H1 (cell line): Measurements from ENCODE around the gene LIFR. TPM values are rescaled to one million over a fixed set of nuclear protein-coding genes. Genes with fewer than 3 reads are reported as not detected.

Experiments used
- CHD7 ChIP-seq: fragments of 300-600 bp; sonication (generic); IDR thresholded peaks from 2 replicates; pipeline ENCODE4 v1.7.1; 2012; ENCODE audit warnings: low read length, moderate library complexity, mild to moderate bottlenecking, inconsistent platforms; ENCODE audit not compliant: insufficient replicate concordance
- polyA plus RNA-seq, 7 experiments: library from polyadenylated mRNA; depleted of rRNA in 3 of 7; stranded (reverse) in 5 of 7; unstranded in 2 of 7; fragments of >200 nt in 5 of 7; fragments of 200-250 nt in 2 of 7; gene quantifications; 1 replicate in 5 of 7; 2 replicates in 1 of 7; 4 replicates in 1 of 7; pipeline versions ENCODE4 v1.2.1 to v1.2.3, GENCODE V29; 2011 to 2013; ENCODE audit warnings: missing spikeins in 2 of 7, mixed read lengths in 2 of 7
- total RNA-seq: library from RNA; stranded (reverse); fragmentation: NEBNext Ultra II Directional; extraction: Animal tissue kit (Norgen Biotek cat#: 25700); gene quantifications from 2 replicates; pipeline ENCODE4 v1.2.1, GENCODE V29; 2021

Gene LIFR
- total and polyA plus RNA-seq, 2 of the 8 experiments (the other 6 are each of a cell fraction or from before 2014, with no cell fraction given), result 2.0 to 18.9 TPM

- TF ChIP-seq CHD7, result no peak
- TF ChIP-seq, all 59 proteins: peak for 0
Measured at GRCh38 chr5:38573521-38573920, 17.1 kb upstream of the LIFR start (continued).
